Measurements from ENCODE around the gene ETV3.

ETV3 gene

GRCh38 chr1:157090771-157091170 is 47.4 kb downstream of the ETV3 start:
- TF ChIP-seq EZH2phosphoT487 (IDR thresholded peaks at IDR 0.05; ENCODE audit: borderline replicate concordance, low read length) (no peak), CTCF (IDR thresholded peaks at IDR 0.05; ENCODE audit: low read depth, low read length, poor library complexity, severe bottlenecking) (no peak)
- Histone ChIP-seq H3K36me3 (ENCODE audit: control insufficient read depth, low read length) (no peaks in the 10 kb centered on the region), H3K4me1 (ENCODE audit: control insufficient read depth, low read length) (no peaks in the 10 kb centered on the region), H3F3A (ENCODE audit: control insufficient read depth, insufficient read depth) (no peaks in the 10 kb centered on the region), H3K9me3 (ENCODE audit: control insufficient read depth, insufficient read depth, low read length) (no peaks in the 10 kb centered on the region), H3K9me2 (replicated peaks; ENCODE audit: control insufficient read depth, low read length) (no peaks in the 10 kb centered on the region), H3K4me2 (ENCODE audit: low read length) (no peak overlapping the region), H3K27me3 (ENCODE audit: control insufficient read depth, low read length) (peaks cover 7% of the 10 kb centered on the region; the same call in 1 of the 2 replicates), H3K4me3 (ENCODE audit: low read length) (no peak overlapping the region), H4K20me1 (ENCODE audit: control insufficient read depth, insufficient read depth, low read depth, low read length) (no peaks in the 10 kb centered on the region), H3K27ac (ENCODE audit: low read depth, low read length) (no peak overlapping the region), H3K79me2 (ENCODE audit: control insufficient read depth, low read length) (no peaks in the 10 kb centered on the region)

- Histone ChIP-seq H3K79me2 (ENCODE audit: control insufficient read depth, low read length) (no peaks in the 10 kb centered on the region), H3K9me2 (replicated peaks; ENCODE audit: control insufficient read depth, low read length) (no peaks in the 10 kb centered on the region), H3K27ac (ENCODE audit: low read depth, low read length) (no peak overlapping the region), H3K4me2 (ENCODE audit: low read length) (no peak overlapping the region), H3K4me3 (ENCODE audit: low read length) (no peak overlapping the region), H3K4me1 (ENCODE audit: control insufficient read depth, low read length) (no peaks in the 10 kb centered on the region), H3F3A (ENCODE audit: control insufficient read depth, insufficient read depth) (no peaks in the 10 kb centered on the region), H3K9me3 (ENCODE audit: control insufficient read depth, insufficient read depth, low read length) (no peaks in the 10 kb centered on the region), H4K20me1 (ENCODE audit: control insufficient read depth, insufficient read depth, low read depth, low read length) (no peaks in the 10 kb centered on the region), H3K27me3 (ENCODE audit: control insufficient read depth, low read length) (peaks cover 7% of the 10 kb centered on the region; the same call in 1 of the 2 replicates), H3K36me3 (ENCODE audit: control insufficient read depth, low read length) (no peaks in the 10 kb centered on the region)
- TF ChIP-seq CTCF (IDR thresholded peaks at IDR 0.05; ENCODE audit: low read depth, low read length, poor library complexity, severe bottlenecking) (peak; percentile 97), EZH2phosphoT487 (IDR thresholded peaks at IDR 0.05; ENCODE audit: borderline replicate concordance, low read length) (no peak)
Observed at GRCh38 chr1:157090196-157090647, 48.0 kb downstream of the ETV3 start.

GRCh38 chr1:157089789-157090188 is 48.4 kb downstream of the ETV3 start:
- peaks cover 7% of the 10 kb centered on the region; the same call in 1 of the 2 replicates for H3K27me3 ChIP-seq (ENCODE audit: control insufficient read depth, low read length)
- H4K20me1 ChIP-seq (ENCODE audit: control insufficient read depth, insufficient read depth, low read depth, low read length), result no peaks in the 10 kb centered on the region
- no peak overlapping the region for H3K4me3 ChIP-seq (ENCODE audit: low read length)
- no peaks in the 10 kb centered on the region for H3K4me1 ChIP-seq (ENCODE audit: control insufficient read depth, low read length)
- H3K4me2 ChIP-seq (ENCODE audit: low read length), result no peak overlapping the region
- H3K36me3 ChIP-seq (ENCODE audit: control insufficient read depth, low read length), result no peaks in the 10 kb centered on the region
- H3F3A ChIP-seq (ENCODE audit: control insufficient read depth, insufficient read depth), result no peaks in the 10 kb centered on the region
- TF ChIP-seq EZH2phosphoT487 (IDR thresholded peaks at IDR 0.05; ENCODE audit: borderline replicate concordance, low read length) (no peak), CTCF (IDR thresholded peaks at IDR 0.05; ENCODE audit: low read depth, low read length, poor library complexity, severe bottlenecking) (no peak)
- no peaks in the 10 kb centered on the region for H3K9me2 ChIP-seq (replicated peaks; ENCODE audit: control insufficient read depth, low read length)
- no peaks in the 10 kb centered on the region for H3K9me3 ChIP-seq (ENCODE audit: control insufficient read depth, insufficient read depth, low read length)
- H3K27ac ChIP-seq (ENCODE audit: low read depth, low read length), result no peak overlapping the region
- no peaks in the 10 kb centered on the region for H3K79me2 ChIP-seq (ENCODE audit: control insufficient read depth, low read length)
